A673 (cell line): ENCODE results near the gene PARD6A. TPM values are rescaled to one million over a fixed set of nuclear protein-coding genes. Genes with fewer than 3 reads are reported as not detected.

Experiments
- BruUV-seq: library from RNA; stranded (reverse); fragments of 400-500 nt; replicated peaks from 2 replicates; lab custom pipeline; 2021; lab: Mats Ljungman, UMichigan
- CTCF ChIA-PET: fragments of 300-600 bp; sonication (Branson Sonifier 250); formaldehyde crosslinking; loops from one replicate; lab custom pipeline; 2022; ENCODE audit warnings: antibody characterized with exemption; lab: Charles Lee
- POLR2A ChIA-PET: fragments of 300-600 bp; sonication (Branson Sonifier 250); formaldehyde crosslinking; loops from one replicate; lab custom pipeline; 2022; ENCODE audit warnings: antibody characterized with exemption; ENCODE audit not compliant: low non-redundant PET; lab: Charles Lee
- DNase-seq: peaks from one replicate; pipeline ENCODE4 v3.0.0-alpha.2; 2015; ENCODE audit warnings: low spot score
- H3K27ac ChIP-seq: fragments of 200-600 bp; sonication (generic); 2 replicates; pipeline ENCODE4 v1.5.1; 2016; ENCODE audit warnings: mixed run types, low read depth, mild to moderate bottlenecking, mixed read lengths, antibody characterized with exemption, low read length; ENCODE audit not compliant: poor library complexity, severe bottlenecking
- H3K27me3 ChIP-seq: fragments of 200-600 bp; sonication (generic); replicated peaks from 2 replicates; pipeline ENCODE4 v1.6.1; 2017; ENCODE audit warnings: mixed run types, low read depth, mild to moderate bottlenecking, mixed read lengths, antibody characterized with exemption, low read length; ENCODE audit not compliant: insufficient read depth, poor library complexity
- H3K36me3 ChIP-seq: fragments of 200-600 bp; sonication (generic); 2 replicates; pipeline ENCODE4 v1.6.1; 2016; ENCODE audit warnings: mixed run types, mild to moderate bottlenecking, mixed read lengths, antibody characterized with exemption, low read length; ENCODE audit not compliant: insufficient read depth, poor library complexity, severe bottlenecking
- H3K4me1 ChIP-seq: fragments of 200-600 bp; sonication (generic); 2 replicates; pipeline ENCODE4 v1.6.1; 2017; ENCODE audit warnings: mixed run types, mild to moderate bottlenecking, mixed read lengths, antibody characterized with exemption, low read length; ENCODE audit not compliant: insufficient read depth, poor library complexity, severe bottlenecking
- H3K4me3 ChIP-seq: fragments of 200-600 bp; sonication (generic); 2 replicates; pipeline ENCODE4 v1.5.1; 2016; ENCODE audit warnings: low read depth, mixed run types, mild to moderate bottlenecking, mixed read lengths, low read length; ENCODE audit not compliant: poor library complexity, severe bottlenecking
- H3K9me3 ChIP-seq: fragments of 200-600 bp; sonication (generic); 2 replicates; pipeline ENCODE4 v1.6.1; 2016; ENCODE audit warnings: mixed run types, low read depth, mild to moderate bottlenecking, mixed read lengths, antibody characterized with exemption, low read length; ENCODE audit not compliant: poor library complexity, severe bottlenecking
- CTCF ChIP-seq: fragments of 300-800, 200-600 bp; sonication (generic); conservative IDR thresholded peaks from 2 replicates; pipeline ENCODE4 v1.5.1; 2017; ENCODE audit warnings: low read depth, mild to moderate bottlenecking, antibody characterized with exemption, low read length, moderate library complexity, mixed read lengths
- EZH2 ChIP-seq: fragments of 200-600 bp; sonication (generic); IDR thresholded peaks from 2 replicates; pipeline ENCODE4 v1.6.1; 2017; ENCODE audit warnings: borderline replicate concordance, low read depth, mild to moderate bottlenecking, mixed read lengths, antibody characterized with exemption, low read length; ENCODE audit not compliant: poor library complexity, severe bottlenecking
- intact Hi-C: fragments of 100-400 bp; cut with micrococcal nuclease; formaldehyde crosslinking; loops from one replicate; pipeline ENCODE4 v1.10.0; 2022; ENCODE audit not compliant: unreplicated experiment
- total RNA-seq: library from RNA; stranded (reverse); gene quantifications from 2 replicates; pipeline ENCODE4 v1.2.3, GENCODE V29; 2021

Gene PARD6A
- total RNA-seq, 1 experiment from 2014 or later, result 8.6 TPM

GRCh38 chr16:67694611-67695010 lies 33.9 kb downstream of the PARD6A start:
- DNase-seq, result no peak
- no peak overlapping the region for H3K4me3 ChIP-seq
- ChIA-PET CTCF (no interaction called here), POLR2A (no interaction called here)
- intact Hi-C loops, result no loop called here
- BruUV-seq, result no TSS peak
- no peak overlapping the region for H3K27ac ChIP-seq
- H3K4me1 ChIP-seq, result peaks cover 5% of the 10 kb centered on the region
- no peak for TF ChIP-seq EZH2
- TF ChIP-seq CTCF, result no peak
- no peaks in the 10 kb centered on the region for H3K36me3 ChIP-seq
- no peaks in the 10 kb centered on the region for H3K27me3 ChIP-seq
- H3K9me3 ChIP-seq, result no peaks in the 10 kb centered on the region

GRCh38 chr16:67697422-67698185 lies 36.8 kb downstream of the PARD6A start:
- Histone ChIP-seq H3K9me3 (no peaks in the 10 kb centered on the region), H3K27ac (no peak overlapping the region), H3K36me3 (no peaks in the 10 kb centered on the region), H3K4me3 (no peak overlapping the region), H3K27me3 (no peaks in the 10 kb centered on the region), H3K4me1 (no peaks in the 10 kb centered on the region)
- BruUV-seq, result no TSS peak
- POLR2A ChIA-PET, result no interaction called here
- CTCF ChIA-PET, result no interaction called here
- DNase-seq, result no peak
- TF ChIP-seq EZH2 (no peak), CTCF (no peak)
- intact Hi-C loops, result no loop called here

- TF ChIP-seq EZH2, result no peak
- no peak for TF ChIP-seq CTCF
- BruUV-seq, result no TSS peak
- CTCF ChIA-PET, result no interaction called here
Measured at GRCh38 chr16:67699265-67699664, 38.5 kb downstream of the PARD6A start.

More at GRCh38 chr16:67699265-67699664, 38.5 kb downstream of the PARD6A start:
- Histone ChIP-seq H3K27me3 (no peaks in the 10 kb centered on the region), H3K27ac (no peak overlapping the region), H3K9me3 (no peaks in the 10 kb centered on the region), H3K4me1 (no peaks in the 10 kb centered on the region), H3K36me3 (no peaks in the 10 kb centered on the region), H3K4me3 (no peak overlapping the region)
- DNase-seq, result no peak
- intact Hi-C loops, result no loop called here
- POLR2A ChIA-PET, result no interaction called here
